K562 (cell line): Measurements from ENCODE around the gene TMED6. TPM values are rescaled to one million over a fixed set of nuclear protein-coding genes. Genes with fewer than 3 reads are reported as not detected.

ENCODE experiments used
- ATAC-seq: fragments of 200-7000 bp; cut with Tn5 transposase; 3 replicates; pipeline ENCODE4 v1.9.1; 2020; ENCODE audit warnings: moderate library complexity
- BruUV-seq: library from RNA; stranded (reverse); fragments of 400-500 nt; replicated peaks from 2 replicates; lab custom pipeline; 2021; lab: Mats Ljungman, UMichigan
- CTCF ChIA-PET: fragments of 300-600 bp; formaldehyde crosslinking; extraction: SDS; loops from one replicate; lab custom pipeline; 2021; ENCODE audit warnings: low intra/inter-chr PET ratio; lab: Yijun Ruan, JAX
- POLR2A ChIA-PET: fragments of 300-600, 350-650 bp; sonication (Branson Sonifier 250); formaldehyde crosslinking; extraction: SDS; loops from one replicate; lab custom pipeline; 2021; ENCODE audit warnings: antibody characterized with exemption, inconsistent platforms; lab: Yijun Ruan, JAX
- DNase-seq, 4 experiments: peaks; one replicate each; pipeline versions ENCODE4 v3.0.0 to v3.0.0-alpha.2; 2011 to 2018; ENCODE audit warnings: low spot score in 3 of 4, mixed read lengths in 3 of 4; ENCODE audit errors: extremely low read depth in 1 of 4
- FAIRE-seq: peaks from 2 replicates; lab custom pipeline; 2011; peaks lifted over from hg19 to GRCh38; lab: Jason Lieb, UNC
- H2AFZ ChIP-seq: 2 replicates; pipeline ENCODE4 v1.6.0; 2011; ENCODE audit warnings: low read depth, low read length, control low read depth, inconsistent platforms
- H3K27ac ChIP-seq: fragments of 200-600 bp; 3 replicates; pipeline ENCODE4 v1.8.0; 2011; ENCODE audit warnings: low read depth, mild to moderate bottlenecking, control low read depth, inconsistent platforms, low read length, moderate library complexity, mixed read lengths; ENCODE audit errors: extremely low read depth
- H3K27me3 ChIP-seq, 2 experiments: fragments of 300-600 bp in 1 of 2; 2 replicates in 1 of 2; 3 replicates in 1 of 2; pipeline versions ENCODE4 v1.6.0 to v1.8.0; 2011; ENCODE audit warnings: inconsistent platforms in 2 of 2, low read length in 2 of 2, mild to moderate bottlenecking in 1 of 2, mixed read lengths in 1 of 2, moderate library complexity in 1 of 2; ENCODE audit not compliant: control insufficient read depth in 2 of 2, insufficient read depth in 2 of 2
- H3K36me3 ChIP-seq: fragments of 300-600 bp; 3 replicates; pipeline ENCODE4 v1.8.0; 2011; ENCODE audit warnings: mild to moderate bottlenecking, low read length, inconsistent platforms; ENCODE audit not compliant: control insufficient read depth, insufficient read depth
- H3K4me1 ChIP-seq, 2 experiments: fragments of 200-600 bp in 1 of 2; replicated peaks in 1 of 2; 2 replicates in 1 of 2; 3 replicates in 1 of 2; pipeline versions ENCODE4 v1.5.1 to v1.8.0; 2011; ENCODE audit warnings: inconsistent platforms in 2 of 2, low read length in 2 of 2, mild to moderate bottlenecking in 1 of 2, mixed read lengths in 1 of 2, moderate library complexity in 1 of 2; ENCODE audit not compliant: control insufficient read depth in 2 of 2, insufficient read depth in 2 of 2
- H3K4me2 ChIP-seq: 2 replicates; pipeline ENCODE4 v1.6.1; 2011; ENCODE audit warnings: low read length, control low read depth, inconsistent platforms, mixed read lengths; ENCODE audit not compliant: insufficient read depth
- H3K4me3 ChIP-seq: fragments of 200-600 bp; sonication (generic), shearing (Covaris generic); 2 replicates; pipeline ENCODE4 v1.5.1; 2016; ENCODE audit warnings: control low read depth, inconsistent platforms
- H3K79me2 ChIP-seq: fragments of 200-600 bp; 3 replicates; pipeline ENCODE4 v1.8.0; 2011; ENCODE audit warnings: low read length, inconsistent platforms; ENCODE audit not compliant: control insufficient read depth, insufficient read depth
- H3K9ac ChIP-seq, 2 experiments: 2 replicates each; pipeline versions ENCODE4 v1.6.0 to v1.6.1; 2011; ENCODE audit warnings: low read depth in 2 of 2, low read length in 2 of 2, control low read depth in 1 of 2, inconsistent platforms in 1 of 2, mild to moderate bottlenecking in 1 of 2, mixed read lengths in 1 of 2; ENCODE audit not compliant: insufficient read depth in 1 of 2
- H3K9me1 ChIP-seq: one replicate; pipeline ENCODE4 v1.6.0; 2011; ENCODE audit warnings: inconsistent platforms, mild to moderate bottlenecking, low read length, moderate library complexity; ENCODE audit not compliant: control insufficient read depth, insufficient read depth
- H3K9me3 ChIP-seq: replicated peaks from 2 replicates; pipeline ENCODE4 v1.5.1; 2011; ENCODE audit warnings: low read depth, low read length, inconsistent platforms; ENCODE audit not compliant: control insufficient read depth, insufficient read depth
- H4K20me1 ChIP-seq: replicated peaks from 2 replicates; pipeline ENCODE4 v1.6.1; 2011; ENCODE audit warnings: low read length, inconsistent platforms, mixed read lengths; ENCODE audit not compliant: control insufficient read depth, insufficient read depth
- BHLHE40 ChIP-seq: IDR thresholded peaks from 2 replicates; pipeline ENCODE4 v1.6.1; 2011; ENCODE audit warnings: low read length, improper control_type of control experiment
- BRD4 ChIP-seq: fragments of 200-600 bp; sonication (generic); IDR thresholded peaks from 2 replicates; pipeline ENCODE4 v1.6.1; 2017; ENCODE audit warnings: inconsistent platforms
- CREBBP ChIP-seq: IDR thresholded peaks from one replicate; pipeline ENCODE4 v1.6.1; 2012; ENCODE audit warnings: low read depth, mild to moderate bottlenecking, control low read depth, inconsistent platforms, low read length
- CREM ChIP-seq: IDR thresholded peaks from 2 replicates; pipeline ENCODE4 v1.6.1; 2014; ENCODE audit warnings: antibody characterized with exemption, low read depth
- HLTF ChIP-seq: fragments of 450-650 bp; IDR thresholded peaks from 2 replicates; pipeline ENCODE4 v1.6.1; 2016
- NCOA2 ChIP-seq, 2 experiments: fragments of 450-650 bp; IDR thresholded peaks; 2 replicates each; pipeline ENCODE4 v1.6.1; 2018; ENCODE audit warnings: mild to moderate bottlenecking in 2 of 2, moderate library complexity in 1 of 2; ENCODE audit not compliant: partially characterized antibody in 2 of 2
- NR0B1 ChIP-seq: fragments of 450-650 bp; IDR thresholded peaks from one replicate; pipeline ENCODE4 v1.6.1; 2018; ENCODE audit warnings: mild to moderate bottlenecking, moderate library complexity; ENCODE audit not compliant: partially characterized antibody
- NR1H2 ChIP-seq: sonication (generic); formaldehyde crosslinking; IDR thresholded peaks from 2 replicates; pipeline ENCODE4 v1.4.0; 2020; ENCODE audit warnings: mild to moderate bottlenecking, missing genetic modification reagents
- POLR3A ChIP-seq: IDR thresholded peaks from 2 replicates; pipeline ENCODE4 v1.6.1; 2011; ENCODE audit warnings: borderline replicate concordance, mild to moderate bottlenecking, moderate library complexity; ENCODE audit not compliant: insufficient read length, insufficient read depth; ENCODE audit errors: extremely low read depth
- PREB ChIP-seq: sonication (generic); formaldehyde crosslinking; IDR thresholded peaks from 2 replicates; pipeline ENCODE4 v1.8.1; 2023; ENCODE audit warnings: mild to moderate bottlenecking, missing genetic modification reagents
- SREBF2 ChIP-seq: sonication (generic); formaldehyde crosslinking; IDR thresholded peaks from 2 replicates; pipeline ENCODE4 v1.4.0; 2020; ENCODE audit warnings: mild to moderate bottlenecking, missing genetic modification reagents
- TEAD1 ChIP-seq, 2 experiments: fragments of 450-650 bp in 1 of 2; sonication (generic) in 1 of 2; formaldehyde crosslinking; IDR thresholded peaks; 2 replicates each; pipeline versions ENCODE4 v1.4.0 to v1.8.0; 2020 to 2022; ENCODE audit warnings: mild to moderate bottlenecking in 2 of 2, missing genetic modification reagents in 1 of 2
- ZFP30 ChIP-seq: fragments of 250-450 bp; sonication (Bioruptor Pico); IDR thresholded peaks from 2 replicates; pipeline ENCODE4 v1.8.0; 2022; ENCODE audit warnings: moderate library complexity, mild to moderate bottlenecking, inconsistent platforms, borderline replicate concordance
- ZNF232 ChIP-seq: sonication (generic); formaldehyde crosslinking; IDR thresholded peaks from 2 replicates; pipeline ENCODE4 v1.8.0; 2022; ENCODE audit warnings: mild to moderate bottlenecking, missing genetic modification reagents
- ZNF239 ChIP-seq: fragments of 250-450 bp; sonication (Bioruptor Pico); IDR thresholded peaks from 2 replicates; pipeline ENCODE4 v1.4.0; 2020; ENCODE audit warnings: mild to moderate bottlenecking
- ZNF3 ChIP-seq: fragments of 250-450 bp; sonication (Bioruptor Pico); IDR thresholded peaks from 2 replicates; pipeline ENCODE4 v1.5.0; 2021; ENCODE audit warnings: mild to moderate bottlenecking, moderate library complexity
- WGBS: fragments of 100-300 bp; shearing (Covaris generic); methylation state at CpG from one replicate; pipeline ENCODE4 v1.1.6; 2016; ENCODE audit warnings: low coverage, mixed read lengths; ENCODE audit not compliant: insufficient coverage; ENCODE audit errors: missing lambda C conversion rate; 5-methylcytosine and 5-hydroxymethylcytosine counted together
- in situ Hi-C: fragments of 300-500 bp; cut with MboI; formaldehyde crosslinking; loops from 4 replicates; pipeline ENCODE4 v1.15.0; 2018; ENCODE audit warnings: inconsistent platforms, mixed read lengths
- intact Hi-C: fragments of 100-400 bp; cut with micrococcal nuclease; formaldehyde crosslinking; loops from 2 replicates; pipeline ENCODE4 v1.14.2; 2022
- polyA plus RNA-seq, 8 experiments: library from polyadenylated mRNA; depleted of rRNA in 4 of 8; stranded (reverse) in 5 of 8; unstranded in 3 of 8; fragments of >200 nt; fragmentation: Nextera tagmentation in 2 of 8; fragmentation: Illumina TruSeq in 1 of 8; extraction: Ambion mirVana in 2 of 8; extraction: Trizol in 1 of 8; gene quantifications; 2 replicates each; pipeline versions ENCODE4 v1.2.1 to v1.2.3, GENCODE V29; 2011 to 2014; ENCODE audit warnings: inconsistent platforms in 1 of 8, missing spikeins in 1 of 8
- total RNA-seq, 7 experiments: library from RNA; depleted of rRNA in 6 of 7; stranded (reverse); fragments of >200 nt in 6 of 7; fragmentation: Illumina TruSeq in 2 of 7; extraction: Trizol in 2 of 7; gene quantifications; 2 replicates each; pipeline versions ENCODE4 v1.2.1 to v1.2.3, GENCODE V29; 2011 to 2021; ENCODE audit warnings: low replicate concordance in 1 of 7
- TF ChIP-seq, protein P1 (sequence below): fragments of 250-450 bp; sonication (Bioruptor Pico); IDR thresholded peaks from 2 replicates; pipeline ENCODE4 v1.5.0; 2021

TMED6 gene
- total and polyA plus RNA-seq, 9 of the 15 experiments (the other 6 are each of a cell fraction or from before 2014, with no cell fraction given): 0.14 to 0.45 (median 0.25) TPM; not detected in 2

- Histone ChIP-seq H3K27me3 (no peaks in the 10 kb centered on the region), H3K79me2 (peaks cover 16% of the 10 kb centered on the region), H2AFZ (no peak overlapping the region), H3K4me2 (no peak overlapping the region), H3K4me3 (no peak overlapping the region), H3K9me3 (no peaks in the 10 kb centered on the region), H3K4me1 (peaks cover 5 to 13% of the 10 kb centered on the region in 2 experiments; a peak in 3 of 5 replicates), H3K9me1 (no peaks in the 10 kb centered on the region), H3K27ac (no peak overlapping the region), H3K36me3 (no peaks in the 10 kb centered on the region; the same call in 2 of the 3 replicates), H4K20me1 (0 out of 2 replicates have a peak, but pooled peaks cover 3% of the 10 kb centered on the region), H3K9ac (no peak overlapping the region)
- WGBS: 40% methylated on average over 2 of the region's 2 CpGs
- POLR2A ChIA-PET: no interaction called here
- FAIRE-seq: no peak
- CTCF ChIA-PET: no interaction called here
- in situ Hi-C loops (no loop called here), intact Hi-C loops (loop anchor here (10.0 kb wide), 1 partner anchor 463 kb away; the partner anchor contains the start of gene TANGO6)
- no peak for DNase-seq
- ATAC-seq: no peak
- TF ChIP-seq ZNF3: no peak
- TF ChIP-seq BRD4: no peak
- no peak for TF ChIP-seq ZFP30 (CRISPR knock-in tag)
- TF ChIP-seq HLTF: no peak
- no peak for TF ChIP-seq ZNF232 (CRISPR knock-in tag)
- no peak for TF ChIP-seq PREB (CRISPR knock-in tag)
- TF ChIP-seq CREM: no peak
- TF ChIP-seq, protein P1, sequence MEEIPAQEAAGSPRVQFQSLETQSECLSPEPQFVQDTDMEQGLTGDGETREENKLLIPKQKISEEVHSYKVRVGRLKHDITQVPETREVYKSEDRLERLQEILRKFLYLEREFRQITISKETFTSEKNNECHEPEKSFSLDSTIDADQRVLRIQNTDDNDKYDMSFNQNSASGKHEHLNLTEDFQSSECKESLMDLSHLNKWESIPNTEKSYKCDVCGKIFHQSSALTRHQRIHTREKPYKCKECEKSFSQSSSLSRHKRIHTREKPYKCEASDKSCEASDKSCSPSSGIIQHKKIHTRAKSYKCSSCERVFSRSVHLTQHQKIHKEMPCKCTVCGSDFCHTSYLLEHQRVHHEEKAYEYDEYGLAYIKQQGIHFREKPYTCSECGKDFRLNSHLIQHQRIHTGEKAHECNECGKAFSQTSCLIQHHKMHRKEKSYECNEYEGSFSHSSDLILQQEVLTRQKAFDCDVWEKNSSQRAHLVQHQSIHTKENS: no peak
- no peak for TF ChIP-seq TEAD1 (CRISPR knock-in tag; IDR thresholded peaks at IDR 0.05)
- no peak for TF ChIP-seq CREBBP
- no peak for TF ChIP-seq POLR3A
- no peak for TF ChIP-seq NCOA2 (IDR thresholded peaks at IDR 0.05; ENCODE audit: partially characterized antibody in 2 of 2)
- no peak for TF ChIP-seq NR0B1
- TF ChIP-seq NR1H2 (CRISPR knock-in tag): no peak
- TF ChIP-seq ZNF239 (CRISPR knock-in tag): no peak
- TF ChIP-seq SREBF2 (CRISPR knock-in tag): no peak
- TF ChIP-seq BHLHE40: no peak
- BruUV-seq: no TSS peak
Observed at GRCh38 chr16:69307856-69308255, 43.7 kb downstream of the TMED6 start.
